Right cardiac atrium (tissue), 5 donors: Measurements from ENCODE around the gene B3GNT2. TPM values are rescaled to one million over a fixed set of nuclear protein-coding genes. Genes with fewer than 3 reads are reported as not detected.
"Not testable (repeated sequence)": the region's sequence is repeated elsewhere in the genome, so short reads cannot be mapped to it uniquely, and the experiment has no call there.

ENCODE experiments used
- ATAC-seq, 2 donors: fragments of 200-7000 bp; cut with Tn5 transposase; one replicate each; pipeline versions ENCODE4 v1.8.0 to v1.9.1; 2020; ENCODE audit warnings: moderate library complexity in 2 of 2, mild to moderate bottlenecking in 1 of 2
- DNase-seq, 3 donors: peaks; one replicate each; pipeline ENCODE4 v3.0.0-alpha.2; 2020
- H3K27ac ChIP-seq: one replicate; pipeline ENCODE4 v1.5.1; 2013; ENCODE audit warnings: mild to moderate bottlenecking, low read length, control low read depth, moderate library complexity
- H3K27me3 ChIP-seq: one replicate; pipeline ENCODE4 v1.6.1; 2013; ENCODE audit not compliant: control insufficient read depth, insufficient read depth
- H3K4me1 ChIP-seq: one replicate; pipeline ENCODE4 v1.6.1; 2013; ENCODE audit warnings: low read length; ENCODE audit not compliant: control insufficient read depth, insufficient read depth
- H3K4me3 ChIP-seq: one replicate; pipeline ENCODE4 v1.5.1; 2013; ENCODE audit warnings: low read length, control low read depth
- H3K9me3 ChIP-seq: one replicate; pipeline ENCODE4 v1.6.1; 2013; ENCODE audit warnings: low read length; ENCODE audit not compliant: control insufficient read depth
- WGBS: extraction: QIAGEN DNeasy Blood & Tissue Kit; methylation state at CpG from one replicate; pipeline ENCODE4 v1.1.7; 2013; 5-methylcytosine and 5-hydroxymethylcytosine counted together
- intact Hi-C, 4 donors: fragments of 100-400 bp; cut with DNase I; formaldehyde crosslinking; loops; one replicate each; pipeline versions ENCODE4 v1.11.0 to v1.14.0; 2022 to 2023
- polyA plus RNA-seq: library from polyadenylated mRNA; stranded (reverse); fragments of 200-250 nt; gene quantifications from one replicate; pipeline ENCODE4 v1.2.3, GENCODE V29; 2013
- total RNA-seq, 4 donors: library from RNA; stranded (reverse); fragmentation: NEBNext Ultra II Directional; extraction: Animal tissue kit (Norgen Biotek cat#: 25700); gene quantifications; one replicate each; pipeline ENCODE4 v1.2.1, GENCODE V29; 2021
- donor health status: healthy with polysubstance abuse.
- donor health status: DM: no; HTN: yes; CAD: no.
- donor health status: DM: no; HTN: no; CAD: no.
- donor health status: DM: no; HTN: yes; CAD: no; lungs with severe emphysema.
- donor health status: DM: yes; HTN: yes; CAD: no.

B3GNT2 gene
- total and polyA plus RNA-seq, 5 donors = 14.1 to 17.4 (median 16.9) TPM

DNA sequence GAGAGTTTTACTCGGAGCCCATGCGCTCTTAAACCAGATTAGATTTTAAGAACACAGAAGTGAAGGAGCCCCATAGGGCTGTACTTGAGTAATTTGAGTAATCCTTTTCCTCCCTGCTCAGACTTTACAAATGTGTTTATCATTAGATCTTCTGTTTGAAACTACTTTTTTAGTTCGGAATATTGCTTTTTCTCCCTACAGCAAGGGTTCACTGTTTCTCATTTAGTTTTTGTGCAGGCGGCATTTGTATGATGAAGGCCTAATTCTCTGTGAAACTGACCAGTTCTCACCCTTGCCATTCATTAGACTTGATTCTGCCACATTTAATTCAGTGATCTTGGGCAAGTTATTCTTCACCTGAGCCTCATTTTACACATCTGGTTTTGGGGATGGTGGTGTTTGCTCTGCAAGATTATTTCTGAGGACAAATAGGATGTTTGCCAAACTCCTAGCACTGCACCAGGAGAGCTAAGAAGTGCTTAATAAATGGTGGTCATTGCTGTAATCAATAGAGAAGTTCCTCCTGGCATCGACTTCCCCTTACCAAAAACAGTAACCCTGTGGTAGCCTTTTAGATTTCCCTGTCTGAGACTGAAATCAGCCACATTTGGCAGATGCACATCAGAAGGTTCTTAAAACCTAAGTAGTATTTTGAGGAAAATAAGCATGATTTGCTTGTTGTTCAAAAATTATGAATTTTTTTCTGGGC, 2.2 kb downstream of the B3GNT2 start:
- 22% methylated on average over 5 of the region's 5 CpGs for WGBS
- ATAC-seq = no peak
- intact Hi-C loops = loop anchor here in 3 of 4 donors (5.0 to 10.0 kb wide), 6 partner anchors 94 to 283 kb away; no protein-coding TSS in a partner anchor

DNA sequence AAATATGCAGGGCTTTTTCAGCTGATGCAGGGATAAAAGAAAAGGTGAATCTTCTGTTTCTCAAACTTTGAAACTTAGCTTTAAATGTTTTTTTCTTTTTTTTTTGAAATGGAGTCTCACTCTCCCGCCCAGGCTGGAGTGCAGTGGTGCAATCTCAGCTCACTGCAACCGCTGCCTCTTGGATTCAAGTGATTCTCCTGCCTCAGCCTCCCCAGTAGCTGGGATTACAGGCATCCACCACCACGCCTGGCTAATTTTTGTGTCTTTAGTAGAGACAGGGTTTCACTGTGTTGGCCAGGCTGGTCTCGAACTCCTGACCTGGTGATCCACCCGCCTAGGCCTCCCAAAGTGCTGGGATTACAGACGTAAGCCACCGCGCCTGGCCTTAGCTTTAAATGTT, 2.9 kb downstream of the B3GNT2 start:
- DNase-seq, H3K4me3 ChIP-seq, H3K27ac ChIP-seq, H3K9me3 ChIP-seq, ATAC-seq, H3K27me3 ChIP-seq: not testable (repeated sequence)
- intact Hi-C loops = loop anchor here in 3 of 4 donors (5.0 to 10.0 kb wide), 6 partner anchors 93 to 284 kb away; no protein-coding TSS in a partner anchor
- peaks cover 11% of the 10 kb centered on the region for H3K4me1 ChIP-seq
- 93% methylated on average over 8 of the region's 8 CpGs for WGBS

More for the DNA sequence above, 2.2 kb downstream of the B3GNT2 start:
- Histone ChIP-seq H3K4me3 (peak overlapping the region; percentile 95), H3K9me3 (no peaks in the 10 kb centered on the region), H3K27me3 (no peaks in the 10 kb centered on the region), H3K27ac (no peak overlapping the region), H3K4me1 (peaks cover 6% of the 10 kb centered on the region)
- DNase-seq = no peak

DNA sequence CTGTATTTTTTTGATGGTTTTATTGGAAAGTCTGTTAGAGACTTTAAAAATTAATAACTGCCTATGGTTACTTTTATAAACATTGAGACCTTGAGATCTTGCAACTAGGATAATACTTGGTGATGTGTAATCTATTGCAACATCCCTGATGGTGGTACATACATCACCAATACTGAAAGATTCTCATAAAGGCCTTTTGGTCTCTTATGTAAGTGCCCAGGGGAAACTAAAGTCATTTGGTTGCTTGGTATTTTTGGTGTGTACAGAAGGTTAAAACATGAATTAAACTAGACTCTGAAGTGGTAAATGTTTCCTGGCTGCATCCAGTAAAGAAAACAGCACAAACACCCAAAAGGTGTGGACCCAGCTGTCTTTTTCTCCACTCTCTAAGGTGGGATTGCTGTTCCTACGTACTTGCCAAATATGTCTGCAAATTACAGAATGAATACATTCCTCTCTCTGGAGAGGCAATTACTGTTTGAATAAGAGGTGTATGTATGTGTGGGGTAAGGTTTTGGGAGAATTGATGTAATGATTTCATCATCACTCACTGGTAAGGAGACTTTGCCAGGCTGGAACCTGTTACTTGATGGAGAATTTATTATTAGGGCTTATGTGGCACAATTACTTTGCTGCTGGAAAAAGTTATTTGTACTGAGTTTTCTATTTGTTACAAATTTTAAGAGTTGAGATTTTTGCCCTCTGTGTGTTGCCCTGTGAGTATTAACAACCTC, 3.6 kb downstream of the B3GNT2 start:
- Histone ChIP-seq H3K4me1 (peaks cover 11% of the 10 kb centered on the region), H3K4me3 (no peak overlapping the region)
- ATAC-seq = no peak

GRCh38 chr2:62200291-62200841, 4.5 kb downstream of the B3GNT2 start:
- peaks cover 11% of the 10 kb centered on the region for H3K4me1 ChIP-seq
- no peak overlapping the region for H3K27ac ChIP-seq
- intact Hi-C loops = no loop called here
- H3K4me3 ChIP-seq = no peak overlapping the region
- H3K9me3 ChIP-seq = no peaks in the 10 kb centered on the region
- ATAC-seq (no peak), DNase-seq (no peak)
- no peaks in the 10 kb centered on the region for H3K27me3 ChIP-seq
- WGBS = 72% methylated on average over 4 of the region's 4 CpGs

More for the DNA sequence above, 3.6 kb downstream of the B3GNT2 start:
- no peak for DNase-seq
- no peaks in the 10 kb centered on the region for H3K27me3 ChIP-seq
- H3K27ac ChIP-seq = no peak overlapping the region
- intact Hi-C loops = loop anchor here in 3 of 4 donors (5.0 to 10.0 kb wide), 6 partner anchors 93 to 285 kb away; no protein-coding TSS in a partner anchor
- no peaks in the 10 kb centered on the region for H3K9me3 ChIP-seq
- WGBS = 71% methylated on average over 1 of the region's 1 CpG

DNA sequence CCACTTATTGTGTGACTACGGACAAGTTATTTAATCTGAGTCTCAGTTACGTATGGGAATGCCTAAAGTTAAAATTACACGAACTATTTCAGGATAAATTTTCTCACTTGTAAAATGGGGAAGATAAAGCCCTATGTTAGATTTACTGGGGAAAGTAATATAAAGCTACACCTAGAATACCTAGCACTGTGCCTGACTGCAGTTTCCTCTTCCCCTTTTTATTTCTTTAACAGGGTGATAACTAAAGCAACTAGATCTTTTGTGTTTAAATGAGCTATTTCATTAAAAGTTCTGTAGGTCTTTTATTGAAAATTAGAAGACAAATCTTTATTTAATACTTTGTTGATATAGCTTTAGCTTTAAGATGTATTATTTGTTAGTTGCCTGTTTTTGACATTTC, 5.0 kb downstream of the B3GNT2 start:
- Histone ChIP-seq H3K27ac (no peak overlapping the region), H3K9me3 (no peaks in the 10 kb centered on the region), H3K4me1 (peaks cover 11% of the 10 kb centered on the region), H3K27me3 (no peaks in the 10 kb centered on the region), H3K4me3 (no peak overlapping the region)
- ATAC-seq (no peak), DNase-seq (no peak)
- WGBS = 66% methylated on average over 3 of the region's 3 CpGs
- intact Hi-C loops = no loop called here

DNA sequence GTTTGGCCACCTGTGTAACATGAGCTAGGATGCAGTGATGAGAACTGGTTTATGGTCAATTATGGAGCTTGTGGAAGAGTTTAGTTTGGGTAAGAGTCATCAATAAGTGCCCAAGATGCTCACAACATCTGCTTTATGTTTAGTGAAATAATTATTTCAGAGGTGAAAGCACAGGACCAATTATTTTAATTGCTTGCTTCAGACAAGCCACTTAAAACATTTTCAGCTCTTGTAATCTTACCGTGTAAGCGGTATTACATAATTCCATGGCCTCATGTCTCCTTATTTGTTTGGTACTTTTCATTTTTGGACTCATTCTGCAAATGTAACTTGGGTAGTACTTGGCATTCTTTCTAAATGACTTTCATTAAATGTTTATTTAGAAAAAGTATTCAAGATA, 5.4 kb downstream of the B3GNT2 start:
- Histone ChIP-seq H3K9me3 (no peaks in the 10 kb centered on the region), H3K4me1 (peaks cover 11% of the 10 kb centered on the region), H3K4me3 (no peak overlapping the region), H3K27ac (no peak overlapping the region), H3K27me3 (no peaks in the 10 kb centered on the region)
- DNase-seq (no peak), ATAC-seq (no peak)
- intact Hi-C loops = no loop called here
- 50% methylated on average over 2 of the region's 2 CpGs for WGBS

DNA sequence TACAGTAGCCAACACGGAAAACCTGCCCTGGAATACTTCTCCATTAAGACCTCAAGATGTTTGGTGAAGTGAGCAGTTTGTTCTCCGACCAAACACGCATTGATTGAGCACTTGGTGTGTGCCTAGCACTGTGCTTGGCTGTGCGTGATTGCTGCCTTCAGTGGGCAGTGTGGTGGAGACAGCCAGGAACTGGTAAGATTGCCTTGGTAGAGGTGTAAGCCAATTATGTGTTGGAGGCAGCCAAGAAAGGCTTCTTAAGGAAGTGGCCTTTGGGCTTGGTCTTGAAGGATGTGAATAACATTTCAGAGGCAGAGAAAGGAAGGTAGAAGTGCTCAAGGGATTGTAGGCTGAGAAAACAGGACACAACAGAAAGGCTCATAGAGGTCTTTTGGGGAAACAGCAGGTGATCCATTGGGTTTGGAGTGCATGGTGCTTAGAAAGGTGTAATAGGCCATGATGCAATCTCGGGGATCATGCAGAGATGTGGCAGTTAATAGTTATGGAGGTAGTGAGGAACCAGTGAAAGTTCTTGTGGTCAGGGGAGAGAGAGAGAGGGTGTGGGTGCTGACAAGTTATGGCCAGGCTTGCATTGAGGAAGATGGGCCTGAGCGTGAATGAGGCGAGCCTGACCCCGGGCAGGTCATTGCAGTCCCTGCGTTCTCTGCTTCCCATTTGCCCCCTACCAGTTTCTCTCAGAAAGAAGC, 6.3 kb downstream of the B3GNT2 start:
- peaks cover 11% of the 10 kb centered on the region for H3K4me1 ChIP-seq
- 87% methylated on average over 9 of the region's 9 CpGs for WGBS
- ATAC-seq (no peak), DNase-seq (no peak)
- H3K27me3 ChIP-seq = no peaks in the 10 kb centered on the region
- no peak overlapping the region for H3K4me3 ChIP-seq
- intact Hi-C loops = no loop called here
- H3K9me3 ChIP-seq = no peaks in the 10 kb centered on the region
- no peak overlapping the region for H3K27ac ChIP-seq

DNA sequence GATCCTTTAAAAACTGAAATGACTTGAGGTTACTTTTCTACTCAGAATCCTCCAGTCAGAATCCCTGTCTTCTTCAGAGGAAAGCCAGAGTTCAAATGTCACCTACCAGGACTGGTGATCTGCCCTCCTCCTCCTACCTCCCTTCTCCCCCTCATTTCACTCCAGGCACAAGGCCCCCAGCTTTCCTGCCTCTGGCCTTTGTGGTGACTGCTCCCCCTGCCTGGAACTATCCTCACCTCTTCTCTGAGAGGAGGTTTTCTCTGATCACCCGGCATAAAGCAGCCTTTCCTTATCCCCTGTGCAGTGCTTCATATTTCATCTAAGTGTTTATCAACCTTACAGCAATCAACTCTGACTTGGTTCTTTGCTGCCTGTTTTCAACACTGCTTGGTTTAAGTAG, 6.8 kb downstream of the B3GNT2 start:
- no peak for ATAC-seq
- DNase-seq = no peak
- peaks cover 16% of the 10 kb centered on the region for H3K4me1 ChIP-seq
- intact Hi-C loops = no loop called here
- WGBS = 36% methylated on average over 1 of the region's 1 CpG
- no peaks in the 10 kb centered on the region for H3K27me3 ChIP-seq
- no peak overlapping the region for H3K27ac ChIP-seq
- H3K9me3 ChIP-seq = no peaks in the 10 kb centered on the region
- no peak overlapping the region for H3K4me3 ChIP-seq

DNA sequence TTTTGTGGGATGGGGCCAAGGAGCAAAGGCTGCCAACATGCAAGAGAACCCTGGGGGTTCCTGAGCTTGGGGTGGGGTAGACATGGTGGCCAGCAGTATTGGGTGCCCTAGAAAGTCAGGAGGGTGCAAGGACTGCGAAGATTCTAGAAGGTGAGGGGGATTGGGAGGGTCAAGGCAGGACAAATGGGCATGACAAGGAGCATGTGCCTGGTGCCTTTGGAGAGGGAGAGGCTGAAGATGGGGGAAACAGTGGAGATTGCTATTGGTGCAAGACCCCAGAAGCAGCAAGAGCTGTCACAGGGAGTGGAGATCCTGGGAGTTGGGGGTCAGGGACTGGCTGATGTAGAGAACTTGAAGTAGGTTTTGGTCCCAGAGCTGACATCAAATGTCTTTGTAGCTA, 7.5 kb downstream of the B3GNT2 start:
- H3K4me3 ChIP-seq = no peak overlapping the region
- 100% methylated on average over 1 of the region's 1 CpG for WGBS
- H3K4me1 ChIP-seq = peaks cover 17% of the 10 kb centered on the region
- no peak overlapping the region for H3K27ac ChIP-seq
- H3K27me3 ChIP-seq = no peaks in the 10 kb centered on the region
- intact Hi-C loops = no loop called here
- ATAC-seq = no peak
- DNase-seq = no peak
- H3K9me3 ChIP-seq = no peaks in the 10 kb centered on the region

- no peak for DNase-seq
- Histone ChIP-seq H3K27me3 (no peaks in the 10 kb centered on the region), H3K4me3 (no peak overlapping the region), H3K4me1 (peaks cover 22% of the 10 kb centered on the region), H3K9me3 (no peaks in the 10 kb centered on the region), H3K27ac (no peak overlapping the region)
- intact Hi-C loops = no loop called here
- 78% methylated on average over 14 of the region's 14 CpGs for WGBS
- ATAC-seq = no peak
These were observed 9.1 kb downstream of the B3GNT2 start for GRCh38 chr2:62204998-62205496.
